ENCODE data around the gene FFAR2. TPM values are rescaled to one million over a fixed set of nuclear protein-coding genes. Genes with fewer than 3 reads are reported as not detected.
A peak's percentile ranks its signal among the peaks of the same experiment; 100 is the strongest.
"Not testable (repeated sequence)": the region's sequence is repeated elsewhere in the genome, so short reads cannot be mapped to it uniquely, and the experiment has no call there.

Gene FFAR2
- polyA plus RNA-seq, 2 of the 4 experiments (the other 2 are of a cell fraction): 0.30 TPM; not detected in 1

- TF ChIP-seq ATOH8 (CRISPR knock-in tag; IDR thresholded peaks at IDR 0.05; ENCODE audit: low read depth): no peak
Observed at GRCh38 chr19:35470128-35470527, 22.1 kb downstream of the FFAR2 start (continued).

GRCh38 chr19:35471075-35471474 is 23.0 kb downstream of the FFAR2 start:
- H3K4me3 ChIP-seq; H3K27ac ChIP-seq; ATAC-seq; H3K4me1 ChIP-seq; POLR2A ChIA-PET; H3K4me2 ChIP-seq; FAIRE-seq; DNase-seq (ENCODE audit: low read depth in 1 of 2, low spot score in 1 of 2); H3K9me3 ChIP-seq: not testable (repeated sequence)
- WGBS (ENCODE audit: missing lambda C conversion rate): 79% methylated on average over 4 of the region's 4 CpGs
- CTCF ChIA-PET: interaction anchor here (1.2 to 17.2 kb wide), 6 partner anchors 15 to 120 kb away, joined by 3 to 368 read pairs (median 17); partner anchors contain the start of genes FFAR1 and FFAR3

GRCh38 chr19:35471946-35472345 is 23.9 kb downstream of the FFAR2 start:
- ATAC-seq (no peak), DNase-seq (ENCODE audit: low read depth in 1 of 2, low spot score in 1 of 2) (no peak), FAIRE-seq (peak; percentile 49)
- no peak overlapping the region for H3K4me3 ChIP-seq
- ChIA-PET POLR2A (no interaction called here), CTCF (interaction anchor here (0.6 to 17.2 kb wide), 7 partner anchors 15 to 257 kb away, joined by 3 to 368 read pairs (median 16); partner anchors contain the start of genes FFAR1 and FFAR3)
- no peak overlapping the region for H3K4me2 ChIP-seq
- H3K9me3 ChIP-seq: no peaks in the 10 kb centered on the region
- H3K4me1 ChIP-seq: no peaks in the 10 kb centered on the region
- no peak overlapping the region for H3K27ac ChIP-seq
- TF ChIP-seq RFX5 (IDR thresholded peaks at IDR 0.05): no peak
- no peak for TF ChIP-seq FOSB (CRISPR knock-in tag; IDR thresholded peaks at IDR 0.05)
- TF ChIP-seq MYC (IDR thresholded peaks at IDR 0.05; ENCODE audit: borderline replicate concordance, low read length): no peak
- TF ChIP-seq BCL3 (IDR thresholded peaks at IDR 0.05): no peak
- WGBS (ENCODE audit: missing lambda C conversion rate): 75% methylated on average over 8 of the region's 8 CpGs

GRCh38 chr19:35474104-35474503 is 26.0 kb downstream of the FFAR2 start:
- WGBS (ENCODE audit: missing lambda C conversion rate): 81% methylated on average over 14 of the region's 14 CpGs
- TF ChIP-seq E2F6 (IDR thresholded peaks at IDR 0.05; ENCODE audit: borderline replicate concordance, low read depth) (peak; percentile 42; the same call in 1 of the 2 replicates), RCOR1 (IDR thresholded peaks at IDR 0.05; ENCODE audit: low read depth, low read length) (no peak), EP300 (IDR thresholded peaks at IDR 0.05) (no peak)
- ATAC-seq: no peak
- H3K27ac ChIP-seq: no peak overlapping the region
- H3K9me3 ChIP-seq: no peaks in the 10 kb centered on the region
- no peak overlapping the region for H3K4me2 ChIP-seq
- H3K4me1 ChIP-seq: no peaks in the 10 kb centered on the region
- CTCF ChIA-PET: interaction anchor here (0.9 to 17.2 kb wide), 12 partner anchors 12 to 636 kb away, joined by 3 to 368 read pairs (median 4); partner anchors contain the start of genes FFAR1 and FFAR3
- no peak for FAIRE-seq
- POLR2A ChIA-PET: no interaction called here
- no peak overlapping the region for H3K4me3 ChIP-seq
- DNase-seq (ENCODE audit: low read depth in 1 of 2, low spot score in 1 of 2): no peak

- 76% methylated on average over 7 of the region's 7 CpGs for WGBS (ENCODE audit: missing lambda C conversion rate)
- H3K4me1 ChIP-seq; H3K27ac ChIP-seq; FAIRE-seq; POLR2A ChIA-PET; ATAC-seq; H3K9me3 ChIP-seq; DNase-seq (ENCODE audit: low read depth in 1 of 2, low spot score in 1 of 2); H3K4me2 ChIP-seq; H3K4me3 ChIP-seq: not testable (repeated sequence)
- CTCF ChIA-PET: interaction anchor here (1.0 to 17.2 kb wide), 7 partner anchors 18 to 199 kb away, joined by 3 to 368 read pairs (median 10); partner anchors contain the start of genes FFAR1 and FFAR3
Observed at GRCh38 chr19:35474594-35474993, 26.5 kb downstream of the FFAR2 start.

- ChIA-PET CTCF (no interaction called here), POLR2A (no interaction called here)
- no peaks in the 10 kb centered on the region; the same call in 2 of the 3 replicates for H3K9me3 ChIP-seq
- FAIRE-seq (no peak), DNase-seq (ENCODE audit: low read depth in 1 of 2, low spot score in 1 of 2) (peak in 1 of 2 experiments; percentile 35), ATAC-seq (no peak)
- no peak overlapping the region for H3K4me3 ChIP-seq
- WGBS (ENCODE audit: missing lambda C conversion rate): 33% methylated on average over 4 of the region's 4 CpGs
- H3K4me2 ChIP-seq: no peak overlapping the region
- H3K27ac ChIP-seq: no peak overlapping the region
- H3K4me1 ChIP-seq: no peaks in the 10 kb centered on the region
- TF ChIP-seq CTCF (IDR thresholded peaks at IDR 0.05) (peak; percentile 35; the same call in 2 of the 3 replicates), USF2 (IDR thresholded peaks at IDR 0.05) (no peak)
Observed at GRCh38 chr19:35476149-35476548, 28.1 kb downstream of the FFAR2 start.

Measured in A549 (cell line).